AG04449 (cell line): ENCODE results near the gene PTPA.

Source experiments
- CTCF ChIA-PET: fragments of 350-600 bp; formaldehyde crosslinking; extraction: SDS; loops from one replicate; lab custom pipeline; 2021; ENCODE audit warnings: antibody characterized with exemption; lab: Yijun Ruan, JAX
- POLR2A ChIA-PET: fragments of 400-600, 350-600 bp; formaldehyde crosslinking; extraction: SDS; loops from one replicate; lab custom pipeline; 2020; ENCODE audit warnings: antibody characterized with exemption, inconsistent platforms; lab: Yijun Ruan, JAX
- DNase-seq: peaks from one replicate; pipeline ENCODE4 v3.0.0-alpha.2; 2010; ENCODE audit warnings: low read depth, low spot score
- H3K4me3 ChIP-seq: 2 replicates; pipeline ENCODE4 v1.5.1; 2011; ENCODE audit warnings: low read depth, mild to moderate bottlenecking, control low read depth, low read length
- CTCF ChIP-seq: IDR thresholded peaks from one replicate; pipeline ENCODE4 v1.5.1; 2011; ENCODE audit warnings: mild to moderate bottlenecking, moderate library complexity, low read length, control low read depth, inconsistent platforms; ENCODE audit not compliant: insufficient read depth; ENCODE audit errors: missing control alignments

The PTPA gene

GRCh38 chr9:129175515-129175824 is 64.3 kb downstream of the PTPA start:
- POLR2A ChIA-PET = interaction anchor here (2.5 to 9.1 kb wide), 6 partner anchors 34 to 395 kb away, joined by 12 to 233 read pairs (median 60); no protein-coding TSS in a partner anchor
- CTCF ChIA-PET = interaction anchor here (1.6 to 15.2 kb wide), 8 partner anchors 9 to 449 kb away, joined by 5 to 345 read pairs (median 13); no protein-coding TSS in a partner anchor
- DNase-seq = no peak
- no peak for TF ChIP-seq CTCF
- peak overlapping the region; percentile 94 for H3K4me3 ChIP-seq

GRCh38 chr9:129175825-129176633 is 64.8 kb downstream of the PTPA start:
- POLR2A ChIA-PET = interaction anchor here (0.9 to 9.1 kb wide), 6 partner anchors 35 to 445 kb away, joined by 3 to 233 read pairs (median 60); partner anchors contain the start of gene C9orf50
- CTCF ChIA-PET = interaction anchor here (2.7 to 15.2 kb wide), 4 partner anchors 14 to 449 kb away, joined by 10 to 345 read pairs (median 34); no protein-coding TSS in a partner anchor
- no peak for DNase-seq
- no peak for TF ChIP-seq CTCF
- H3K4me3 ChIP-seq = peak overlapping the region; percentile 94

GRCh38 chr9:129176701-129177442 is 65.7 kb downstream of the PTPA start:
- no peak for TF ChIP-seq CTCF
- ChIA-PET CTCF (interaction anchor here (1.6 to 15.2 kb wide), 2 partner anchors 32 to 305 kb away, joined by 6 to 345 read pairs; no protein-coding TSS in a partner anchor), POLR2A (interaction anchor here (0.6 to 9.1 kb wide), 19 partner anchors 9 to 444 kb away, joined by 3 to 233 read pairs (median 12); partner anchors contain the start of gene C9orf50)
- peak overlapping the region; percentile 94 for H3K4me3 ChIP-seq
- no peak for DNase-seq

- no peak for DNase-seq
- POLR2A ChIA-PET = interaction anchor here (0.6 to 9.1 kb wide), 35 partner anchors 10 to 450 kb away, joined by 3 to 233 read pairs (median 7); no protein-coding TSS in a partner anchor
- peak overlapping the region; percentile 94 for H3K4me3 ChIP-seq
- CTCF ChIA-PET = interaction anchor here (1.0 to 15.2 kb wide), 3 partner anchors 15 to 305 kb away, joined by 4 to 345 read pairs (median 6); no protein-coding TSS in a partner anchor
- TF ChIP-seq CTCF = no peak
Measured at GRCh38 chr9:129177443-129177790, 66.2 kb downstream of the PTPA start.

GRCh38 chr9:129177791-129178567 is 66.8 kb downstream of the PTPA start, which contains the start of gene IER5L:
Gene IER5L, minus strand, starts transcription at chr9:129178261. Its CDS starts 209 bp downstream, at chr9:129178052.
- no peak for TF ChIP-seq CTCF
- POLR2A ChIA-PET = interaction anchor here (0.6 to 9.1 kb wide), 64 partner anchors 10 to 849 kb away, joined by 3 to 233 read pairs (median 5); partner anchors contain the start of genes NTMT1 and PTPA
- CTCF ChIA-PET = interaction anchor here (0.9 to 15.2 kb wide), 4 partner anchors 9 to 304 kb away, joined by 3 to 345 read pairs (median 5); no protein-coding TSS in a partner anchor
- peak within 1 kb of the TSS; percentile 94 for H3K4me3 ChIP-seq
- DNase-seq = no peak
